Left forelimb (tissue), 1 donor: Measurements from ENCODE around the gene CST4.
"Not testable (repeated sequence)": the region's sequence is repeated elsewhere in the genome, so short reads cannot be mapped to it uniquely, and the experiment has no call there.

Experiments
- DNase-seq: peaks from one replicate; pipeline ENCODE4 v3.0.0-alpha.2; 2018; ENCODE audit warnings: low spot score

The CST4 gene

GRCh38 chr20:23640671-23641667 lies 47.9 kb downstream of the CST4 start:
- DNase-seq: no peak

- DNase-seq: no peak
Observed at GRCh38 chr20:23640018-23640601, 48.7 kb downstream of the CST4 start.

GRCh38 chr20:23639490-23639958 lies 49.3 kb downstream of the CST4 start:
- DNase-seq: no peak

GRCh38 chr20:23638309-23638708 lies 50.5 kb downstream of the CST4 start:
- no peak for DNase-seq

GRCh38 chr20:23637282-23638221 lies 51.3 kb downstream of the CST4 start, which contains the start of gene CST3:
TSS of gene CST3 (minus strand) at chr20:23637955. CDS start at chr20:23637862, 93 bp downstream.
- peak; percentile 90 for DNase-seq

GRCh38 chr20:23636908-23637281 lies 51.9 kb downstream of the CST4 start:
- no peak for DNase-seq

- DNase-seq: no peak
Observed at GRCh38 chr20:23636182-23636907, 52.5 kb downstream of the CST4 start.

- not testable (repeated sequence) for DNase-seq
Observed at GRCh38 chr20:23635768-23636090, 53.1 kb downstream of the CST4 start.
